Islet precursor cell (in vitro differentiated cells): ENCODE measurements around the gene CAST.

ENCODE experiments used
- DNase-seq: peaks from one replicate; pipeline ENCODE4 v3.0.0-alpha.2; 2018

CAST gene

DNA sequence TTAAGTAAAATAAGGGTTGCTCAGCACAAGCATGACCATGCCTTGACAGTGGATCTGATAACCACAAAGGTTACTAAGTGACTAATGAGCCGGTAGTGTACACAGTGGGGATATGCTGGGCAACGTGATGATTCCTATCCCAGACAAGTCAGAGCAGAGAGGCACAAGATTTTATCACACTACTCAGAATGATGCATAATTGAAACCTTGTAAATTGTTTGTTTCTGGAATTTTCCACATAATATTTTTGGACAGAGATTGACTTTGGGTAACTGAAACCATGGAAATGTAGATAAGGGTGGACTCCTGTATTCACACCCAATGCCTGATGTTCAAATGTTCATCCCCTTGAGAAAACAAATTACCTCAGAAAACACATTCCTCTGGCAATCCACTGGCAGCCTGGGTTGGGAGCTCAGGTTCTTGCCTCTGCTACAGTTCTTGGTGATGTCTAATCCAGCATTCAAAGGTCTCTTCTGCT, 161.8 kb downstream of the CAST start:
- peak; percentile 71 for DNase-seq
